Measurements from ENCODE around the gene LRPPRC. TPM values are rescaled to one million over a fixed set of nuclear protein-coding genes. Genes with fewer than 3 reads are reported as not detected.

Gene LRPPRC
- total and polyA plus RNA-seq, 7 donors, result 47.3 to 198 (median 100) TPM

GRCh38 chr2:43840965-43841364, 154.8 kb downstream of the LRPPRC start:
- intact Hi-C loops (cut with DNase I), result no loop called here

GRCh38 chr2:43839776-43840564, 155.8 kb downstream of the LRPPRC start:
- ATAC-seq, result no peak
- no peak overlapping the region for H3K27ac ChIP-seq
- H3K4me3 ChIP-seq, result no peak overlapping the region
- intact Hi-C loops (cut with DNase I), result no loop called here
- H3K9me3 ChIP-seq, result no peaks in the 10 kb centered on the region
- no peaks in the 10 kb centered on the region for H3K4me1 ChIP-seq
- WGBS, 3 donors, result 75 to 82% (median 79%) methylated on average over 14 of the region's 14 CpGs
- no peaks in the 10 kb centered on the region for H3K36me3 ChIP-seq (ENCODE audit: insufficient read depth in 1 of 2, low read depth in 1 of 2)
- TF ChIP-seq CTCF (IDR thresholded peaks at IDR 0.05), result no peak
- no peak for DNase-seq
- peaks cover 0 to 2% (median 0%) of the 10 kb centered on the region in 3 donors for H3K27me3 ChIP-seq (ENCODE audit: insufficient read depth in 3 of 3, low read length in 2 of 3)

More at GRCh38 chr2:43840965-43841364, 154.8 kb downstream of the LRPPRC start:
- Histone ChIP-seq H3K27me3 (ENCODE audit: insufficient read depth in 3 of 3, low read length in 2 of 3) (peaks cover 0 to 2% (median 0%) of the 10 kb centered on the region in 3 donors), H3K4me1 (no peaks in the 10 kb centered on the region), H3K27ac (no peak overlapping the region), H3K4me3 (no peak overlapping the region), H3K36me3 (ENCODE audit: insufficient read depth in 1 of 2, low read depth in 1 of 2) (no peaks in the 10 kb centered on the region), H3K9me3 (no peaks in the 10 kb centered on the region)
- 56 to 71% (median 62%) methylated on average over 5 of the region's 5 CpGs for WGBS, 3 donors
- ATAC-seq (no peak), DNase-seq (no peak)
- no peak for TF ChIP-seq CTCF (IDR thresholded peaks at IDR 0.05)

GRCh38 chr2:43838560-43839267, 157.1 kb downstream of the LRPPRC start, which contains the start of the genes ABCG5 and ABCG8:
TSS of gene ABCG5 (minus strand) at chr2:43838839. CDS start at chr2:43838679, 160 bp downstream.
TSS of gene ABCG8 (plus strand) at chr2:43838971. CDS start at chr2:43839054, 83 bp downstream.
- ATAC-seq (no peak), DNase-seq (no peak)
- TF ChIP-seq CTCF (IDR thresholded peaks at IDR 0.05), result no peak
- intact Hi-C loops (cut with DNase I), result no loop called here
- Histone ChIP-seq H3K4me1 (no peaks in the 10 kb centered on the region), H3K4me3 (no peak within 1 kb of the TSS), H3K9me3 (no peaks in the 10 kb centered on the region), H3K27ac (no peak within 1 kb of the TSS), H3K27me3 (ENCODE audit: insufficient read depth in 3 of 3, low read length in 2 of 3) (peaks cover 0 to 2% (median 0%) of the 10 kb centered on the region in 3 donors), H3K36me3 (ENCODE audit: insufficient read depth in 1 of 2, low read depth in 1 of 2) (no peaks in the 10 kb centered on the region)
- WGBS, 3 donors, result 73 to 84% (median 82%) methylated on average over 18 to 20 of the region's 20 CpGs

GRCh38 chr2:43837831-43838559, 157.8 kb downstream of the LRPPRC start:
- Histone ChIP-seq H3K27ac (no peak overlapping the region), H3K4me1 (no peaks in the 10 kb centered on the region), H3K9me3 (no peaks in the 10 kb centered on the region), H3K27me3 (ENCODE audit: insufficient read depth in 3 of 3, low read length in 2 of 3) (peaks cover 0 to 2% (median 0%) of the 10 kb centered on the region in 3 donors), H3K4me3 (no peak overlapping the region), H3K36me3 (ENCODE audit: insufficient read depth in 1 of 2, low read depth in 1 of 2) (no peaks in the 10 kb centered on the region)
- WGBS, 3 donors, result 80 to 87% (median 83%) methylated on average over 21 of the region's 21 CpGs
- no peak for DNase-seq
- TF ChIP-seq CTCF (IDR thresholded peaks at IDR 0.05), result no peak
- intact Hi-C loops (cut with DNase I), result no loop called here
- ATAC-seq, result no peak

Measured in psoas muscle (tissue), 8 donors.